Activated naive CD4-positive, alpha-beta T cell treated with anti-CD3 and anti-CD28 coated beads, Interleukin-2, amount 10 ng/mL, durations not matched to agents 7 days and 5 days (primary cell): ENCODE results near the gene USP25.

Source experiments
- CTCF ChIA-PET: fragments of 350-600 bp; sonication (Branson Sonifier 250); formaldehyde crosslinking; loops from one replicate; lab custom pipeline; 2021; ENCODE audit warnings: antibody characterized with exemption; lab: Charles Lee
- DNase-seq: peaks from one replicate; pipeline ENCODE4 v3.0.0-alpha.2; 2020
- H3K27ac Mint-ChIP-seq: one replicate; pipeline ENCODE4 v1.8.0; 2021; ENCODE audit warnings: mild to moderate bottlenecking, moderate library complexity, mixed read lengths
- H3K27me3 Mint-ChIP-seq: one replicate; pipeline ENCODE4 v1.8.0; 2021; ENCODE audit warnings: mild to moderate bottlenecking, mixed read lengths
- H3K36me3 Mint-ChIP-seq: one replicate; pipeline ENCODE4 v1.8.0; 2021; ENCODE audit warnings: mixed read lengths
- H3K4me1 Mint-ChIP-seq: one replicate; pipeline ENCODE4 v1.8.0; 2021; ENCODE audit warnings: mixed read lengths
- H3K4me3 Mint-ChIP-seq: one replicate; pipeline ENCODE4 v1.8.0; 2021; ENCODE audit warnings: mild to moderate bottlenecking, moderate library complexity, mixed read lengths
- H3K9me3 Mint-ChIP-seq: one replicate; pipeline ENCODE4 v1.8.0; 2021; ENCODE audit warnings: mixed read lengths

The USP25 gene

GRCh38 chr21:15928686-15929425 is 199.1 kb downstream of the USP25 start:
- Mint-ChIP-seq H3K27me3 (peaks cover 3% of the 10 kb centered on the region), H3K4me3 (no peak overlapping the region), H3K27ac (no peak overlapping the region), H3K36me3 (no peaks in the 10 kb centered on the region), H3K9me3 (no peaks in the 10 kb centered on the region), H3K4me1 (no peaks in the 10 kb centered on the region)
- DNase-seq, result no peak
- CTCF ChIA-PET, result no interaction called here

DNA sequence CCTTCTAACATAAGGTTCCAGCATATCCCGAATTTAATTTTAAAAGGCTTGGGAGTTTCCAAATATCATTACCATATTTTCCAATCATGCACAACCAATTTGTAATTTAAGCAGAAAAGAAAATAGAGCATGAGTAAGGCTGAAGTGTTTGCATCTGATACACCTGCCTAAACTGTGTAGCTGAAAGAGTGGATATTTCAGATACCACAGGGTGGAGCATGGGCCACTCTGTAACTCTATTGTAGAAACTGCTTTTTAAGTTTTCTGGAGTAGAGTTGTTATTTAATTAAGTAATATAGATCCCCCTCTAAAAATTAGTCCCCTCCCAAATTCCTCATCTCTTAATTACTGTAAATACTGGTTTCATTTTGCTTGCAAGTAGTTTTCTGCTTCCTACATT is 199.8 kb downstream of the USP25 start:
- Mint-ChIP-seq H3K4me1 (no peaks in the 10 kb centered on the region), H3K36me3 (no peaks in the 10 kb centered on the region), H3K27me3 (peaks cover 3% of the 10 kb centered on the region), H3K4me3 (no peak overlapping the region), H3K27ac (no peak overlapping the region), H3K9me3 (no peaks in the 10 kb centered on the region)
- CTCF ChIA-PET, result no interaction called here
- DNase-seq, result no peak
